ENCODE data around the gene KLHL41. TPM values are rescaled to one million over a fixed set of nuclear protein-coding genes. Genes with fewer than 3 reads are reported as not detected.

Gene KLHL41
- total and polyA plus RNA-seq, 2 of the 13 experiments (the other 11 are each of a cell fraction or from before 2014, with no cell fraction given): 0.07 to 0.31 TPM

GRCh38 chr2:169573160-169573973, 63.9 kb downstream of the KLHL41 start, which contains the start of gene FASTKD1 (continued):
- no peak for TF ChIP-seq ZNF383 (CRISPR knock-in tag; IDR thresholded peaks at IDR 0.05; ENCODE audit: borderline replicate concordance)
- TF ChIP-seq ESRRA (CRISPR knock-in tag; IDR thresholded peaks at IDR 0.05; ENCODE audit: low read depth): peak; percentile 99
- TF ChIP-seq MEF2D (CRISPR knock-in tag; IDR thresholded peaks at IDR 0.05): peak; percentile 91
- TF ChIP-seq NR1H2 (CRISPR knock-in tag; IDR thresholded peaks at IDR 0.05; ENCODE audit: borderline replicate concordance, low read depth): 0 out of 2 replicates have a peak, but pooled peaks have one; percentile 67
- TF ChIP-seq EP300 (IDR thresholded peaks at IDR 0.05; ENCODE audit: low read depth in 2 of 2, low read length in 2 of 2): peak; percentile 23 to 73; a peak in 3 of 4 replicates
- TF ChIP-seq EP300 (CRISPR knock-in tag; IDR thresholded peaks at IDR 0.05; ENCODE audit: borderline replicate concordance): 0 out of 2 replicates have a peak, but pooled peaks have one; percentile 29
- TF ChIP-seq FOXM1 (CRISPR knock-in tag; IDR thresholded peaks at IDR 0.05): no peak
- peak; percentile 98 for TF ChIP-seq SALL1 (CRISPR knock-in tag; IDR thresholded peaks at IDR 0.05)
- peak; percentile 65; the same call in 1 of the 2 replicates for TF ChIP-seq PRDM10 (CRISPR knock-in tag; IDR thresholded peaks at IDR 0.05; ENCODE audit: low read depth)
- TF ChIP-seq TCF7L2 (IDR thresholded peaks at IDR 0.05; ENCODE audit: low read depth, low read length): no peak
- peak; percentile 77 for TF ChIP-seq ZNF430 (CRISPR knock-in tag; IDR thresholded peaks at IDR 0.05)
- 0 out of 2 replicates have a peak, but pooled peaks have one; percentile 78 for TF ChIP-seq SATB2 (CRISPR knock-in tag; IDR thresholded peaks at IDR 0.05)
- no peak for TF ChIP-seq USF2 (IDR thresholded peaks at IDR 0.05; ENCODE audit: low read depth, low read length)
- TF ChIP-seq USF2 (CRISPR knock-in tag; IDR thresholded peaks at IDR 0.05; ENCODE audit: borderline replicate concordance): no peak; the same call in 1 of the 2 replicates
- no peak; the same call in none of the 2 replicates for TF ChIP-seq ELF4 (CRISPR knock-in tag; IDR thresholded peaks at IDR 0.05; ENCODE audit: borderline replicate concordance)
- TF ChIP-seq HMGA1 (CRISPR knock-in tag; conservative IDR thresholded peaks at IDR 0.05): no peak
- no peak for TF ChIP-seq JUNB (CRISPR knock-in tag; IDR thresholded peaks at IDR 0.05; ENCODE audit: borderline replicate concordance)
- TF ChIP-seq MYNN (CRISPR knock-in tag; IDR thresholded peaks at IDR 0.05; ENCODE audit: low read depth): no peak
- peak; percentile 62; the same call in 1 of the 2 replicates for TF ChIP-seq ZNF557 (CRISPR knock-in tag; IDR thresholded peaks at IDR 0.05)
- TF ChIP-seq ASH2L (IDR thresholded peaks at IDR 0.05; ENCODE audit: insufficient read length, low read depth, low read length): peak; percentile 95
- peak; percentile 42 to 72; a peak in 3 of 4 replicates for TF ChIP-seq POLR2A (IDR thresholded peaks at IDR 0.05; ENCODE audit: insufficient read depth in 1 of 2, low read depth in 2 of 2, low read length in 2 of 2)
- TF ChIP-seq AHR (CRISPR knock-in tag; IDR thresholded peaks at IDR 0.05): peak; percentile 90
- peak; percentile 97 for TF ChIP-seq SKI (IDR thresholded peaks at IDR 0.05; ENCODE audit: partially characterized antibody)
- peak; percentile 95; the same call in 1 of the 2 replicates for TF ChIP-seq NFATC3 (CRISPR knock-in tag; IDR thresholded peaks at IDR 0.05)
- TF ChIP-seq MYC (CRISPR knock-in tag; IDR thresholded peaks at IDR 0.05; ENCODE audit: borderline replicate concordance): peak; percentile 95
- peak; percentile 100 for TF ChIP-seq HCFC1 (IDR thresholded peaks at IDR 0.05; ENCODE audit: low read depth, low read length)

All from HepG2 (cell line).